Vagina (tissue), 2 donors: ENCODE data around the gene WDHD1. TPM values are rescaled to one million over a fixed set of nuclear protein-coding genes. Genes with fewer than 3 reads are reported as not detected.
"Not testable (repeated sequence)": the region's sequence is repeated elsewhere in the genome, so short reads cannot be mapped to it uniquely, and the experiment has no call there.

Experiments
- DNase-seq, 2 donors: peaks; one replicate each; pipeline ENCODE4 v3.0.0-alpha.2; 2017; ENCODE audit errors: extremely low spot score in 2 of 2
- H3K27ac ChIP-seq: fragments of 200-600 bp; sonication (generic); one replicate; pipeline ENCODE4 v1.5.1; 2019
- H3K27me3 ChIP-seq: fragments of 200-600 bp; sonication (generic); one replicate; pipeline ENCODE4 v1.5.1; 2019
- H3K36me3 ChIP-seq, 2 donors: fragments of 200-600 bp; sonication (generic); one replicate each; pipeline ENCODE4 v1.5.1; 2017 to 2019
- H3K4me1 ChIP-seq: fragments of 200-600 bp; sonication (generic); one replicate; pipeline ENCODE4 v1.5.1; 2019
- H3K4me3 ChIP-seq, 2 donors: fragments of 200-600 bp; sonication (generic); 1 replicate in 1 of 2; 2 replicates in 1 of 2; pipeline ENCODE4 v1.5.1; 2016 to 2019
- H3K9me3 ChIP-seq: fragments of 200-600 bp; sonication (generic); one replicate; pipeline ENCODE4 v1.5.1; 2019
- POLR2A ChIP-seq, 2 donors: fragments of 450-650 bp; IDR thresholded peaks; one replicate each; pipeline ENCODE4 v1.6.1; 2017; ENCODE audit warnings: antibody characterized with exemption in 2 of 2, mild to moderate bottlenecking in 2 of 2, moderate library complexity in 2 of 2
- POLR2AphosphoS5 ChIP-seq, 2 donors: sonication (generic); formaldehyde crosslinking; IDR thresholded peaks; one replicate each; pipeline ENCODE4 v1.9.0; 2017; ENCODE audit warnings: antibody characterized with exemption in 2 of 2, mild to moderate bottlenecking in 2 of 2, low read depth in 1 of 2; ENCODE audit not compliant: insufficient read depth in 1 of 2
- intact Hi-C: fragments of 100-400 bp; cut with DNase I; formaldehyde crosslinking; loops from one replicate; pipeline ENCODE4 v1.15.1; 2023
- total RNA-seq: library from RNA; depleted of rRNA; stranded (reverse); fragments of >200 nt; gene quantifications from one replicate; pipeline ENCODE4 v1.2.3, GENCODE V29; 2016
- TF ChIP-seq, protein P1 (sequence below), 3 experiments: fragments of 450-650 bp in 2 of 3; fragments of 200-600 bp in 1 of 3; sonication (generic) in 1 of 3; IDR thresholded peaks; one replicate each; pipeline ENCODE4 v1.5.1; 2017 to 2019; ENCODE audit warnings: antibody characterized with exemption in 3 of 3, mild to moderate bottlenecking in 2 of 3, moderate library complexity in 2 of 3

WDHD1 gene
- total RNA-seq, 1 donor from 2014 or later = 3.2 TPM

- Histone ChIP-seq H3K27me3 (no peaks in the 10 kb centered on the region), H3K36me3 (no peaks in the 10 kb centered on the region), H3K4me1 (peaks cover 7% of the 10 kb centered on the region), H3K9me3 (no peaks in the 10 kb centered on the region), H3K27ac (peak within 1 kb of the TSS; percentile 69), H3K4me3 (peak within 1 kb of the TSS; percentile 64 to 70)
- intact Hi-C loops = no loop called here
- TF ChIP-seq POLR2A (IDR thresholded peaks at IDR 0.05) = peak in 1 of 2 donors; percentile 56
- peak in 1 of 2 donors; percentile 55 for TF ChIP-seq POLR2AphosphoS5 (IDR thresholded peaks at IDR 0.05; ENCODE audit: insufficient read depth in 1 of 2, low read depth in 1 of 2)
- TF ChIP-seq, protein P1, sequence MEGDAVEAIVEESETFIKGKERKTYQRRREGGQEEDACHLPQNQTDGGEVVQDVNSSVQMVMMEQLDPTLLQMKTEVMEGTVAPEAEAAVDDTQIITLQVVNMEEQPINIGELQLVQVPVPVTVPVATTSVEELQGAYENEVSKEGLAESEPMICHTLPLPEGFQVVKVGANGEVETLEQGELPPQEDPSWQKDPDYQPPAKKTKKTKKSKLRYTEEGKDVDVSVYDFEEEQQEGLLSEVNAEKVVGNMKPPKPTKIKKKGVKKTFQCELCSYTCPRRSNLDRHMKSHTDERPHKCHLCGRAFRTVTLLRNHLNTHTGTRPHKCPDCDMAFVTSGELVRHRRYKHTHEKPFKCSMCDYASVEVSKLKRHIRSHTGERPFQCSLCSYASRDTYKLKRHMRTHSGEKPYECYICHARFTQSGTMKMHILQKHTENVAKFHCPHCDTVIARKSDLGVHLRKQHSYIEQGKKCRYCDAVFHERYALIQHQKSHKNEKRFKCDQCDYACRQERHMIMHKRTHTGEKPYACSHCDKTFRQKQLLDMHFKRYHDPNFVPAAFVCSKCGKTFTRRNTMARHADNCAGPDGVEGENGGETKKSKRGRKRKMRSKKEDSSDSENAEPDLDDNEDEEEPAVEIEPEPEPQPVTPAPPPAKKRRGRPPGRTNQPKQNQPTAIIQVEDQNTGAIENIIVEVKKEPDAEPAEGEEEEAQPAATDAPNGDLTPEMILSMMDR (IDR thresholded peaks at IDR 0.05) = no peak
- no peak for DNase-seq
These were observed 124.1 kb downstream of the WDHD1 start, which contains the start of gene GCH1 for GRCh38 chr14:54902521-54903420. Gene GCH1 (minus strand): TSS chr14:54902826. CDS start chr14:54902663, 163 bp downstream.

- intact Hi-C loops = no loop called here
- TF ChIP-seq POLR2AphosphoS5 (IDR thresholded peaks at IDR 0.05; ENCODE audit: insufficient read depth in 1 of 2, low read depth in 1 of 2) (peak; percentile 38 to 79), POLR2A (IDR thresholded peaks at IDR 0.05) (no peak)
- TF ChIP-seq, protein P1 (IDR thresholded peaks at IDR 0.05) = no peak
- Histone ChIP-seq H3K36me3 (no peaks in the 10 kb centered on the region), H3K4me3 (peak overlapping the region; percentile 64 to 70), H3K4me1 (peaks cover 7% of the 10 kb centered on the region), H3K9me3 (no peaks in the 10 kb centered on the region), H3K27ac (peak overlapping the region; percentile 69), H3K27me3 (no peaks in the 10 kb centered on the region)
- DNase-seq = no peak
These were observed 124.8 kb downstream of the WDHD1 start for GRCh38 chr14:54902143-54902520.

DNA sequence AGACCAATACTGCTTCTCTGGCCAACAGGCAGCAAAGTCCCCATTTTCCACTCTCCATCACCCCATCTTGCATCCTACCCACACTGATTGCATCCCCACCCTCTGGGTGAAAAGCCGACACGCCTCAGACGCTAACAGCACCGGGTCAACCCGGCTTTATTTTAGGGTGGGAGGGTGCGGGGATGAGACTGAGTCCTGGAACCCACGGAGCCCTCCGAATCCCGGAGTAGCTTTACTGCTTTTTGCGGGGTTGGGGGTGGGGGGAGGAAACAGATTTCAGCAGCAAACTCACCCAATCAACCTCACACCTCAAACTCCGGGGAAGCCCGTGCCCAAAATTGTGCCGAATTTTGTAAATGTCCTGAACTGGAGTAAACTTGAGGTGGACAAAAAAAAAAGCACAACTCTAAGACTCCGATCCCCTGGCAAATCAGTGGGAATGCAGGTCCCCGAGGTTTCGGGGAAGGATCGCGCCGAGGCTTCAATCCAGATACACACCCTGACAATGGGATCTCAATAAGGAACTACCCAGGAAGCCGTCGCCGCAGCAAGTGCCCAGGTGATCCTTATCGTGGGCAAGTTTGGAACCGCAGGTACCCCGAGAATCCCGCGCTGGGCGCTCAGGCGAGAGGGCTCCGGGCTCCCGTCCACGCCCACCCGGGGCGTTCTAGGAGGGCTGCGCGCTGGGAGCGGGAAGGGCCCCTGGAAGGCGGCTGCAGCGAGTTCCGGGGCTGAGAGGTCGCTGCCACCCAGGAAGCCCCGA lies 125.3 kb downstream of the WDHD1 start:
- Histone ChIP-seq H3K27ac (peak overlapping the region; percentile 69), H3K27me3 (no peaks in the 10 kb centered on the region), H3K9me3 (no peaks in the 10 kb centered on the region), H3K4me3 (peak overlapping the region; percentile 64 to 70), H3K36me3 (no peaks in the 10 kb centered on the region), H3K4me1 (peaks cover 7% of the 10 kb centered on the region)
- TF ChIP-seq POLR2AphosphoS5 (IDR thresholded peaks at IDR 0.05; ENCODE audit: insufficient read depth in 1 of 2, low read depth in 1 of 2) (no peak), POLR2A (IDR thresholded peaks at IDR 0.05) (no peak)
- TF ChIP-seq, protein P1 (IDR thresholded peaks at IDR 0.05) = no peak
- no peak for DNase-seq
- intact Hi-C loops = no loop called here

DNA sequence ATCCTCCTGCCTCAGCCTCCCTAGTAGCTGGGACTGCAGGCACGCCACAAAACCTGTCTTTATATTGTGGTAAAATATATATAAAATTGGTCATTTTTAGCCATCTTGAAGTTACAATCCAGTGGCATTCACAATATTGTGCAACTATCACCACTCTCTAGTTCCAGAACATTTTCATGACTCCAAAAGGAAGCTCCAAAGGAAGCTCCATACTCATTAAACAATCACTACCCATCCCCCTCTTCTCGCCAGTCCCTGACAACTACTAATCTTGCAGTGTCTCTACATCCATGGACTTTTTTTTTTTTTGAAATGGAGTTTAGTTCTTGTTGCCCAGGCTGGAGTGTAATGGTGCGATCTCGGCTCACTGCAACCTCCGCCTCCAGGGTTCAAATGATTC lies 127.3 kb downstream of the WDHD1 start:
- H3K4me3 ChIP-seq = no peak overlapping the region
- H3K27me3 ChIP-seq = no peaks in the 10 kb centered on the region
- H3K9me3 ChIP-seq = no peaks in the 10 kb centered on the region
- TF ChIP-seq POLR2A (IDR thresholded peaks at IDR 0.05) (no peak), POLR2AphosphoS5 (IDR thresholded peaks at IDR 0.05; ENCODE audit: insufficient read depth in 1 of 2, low read depth in 1 of 2) (no peak)
- TF ChIP-seq, protein P1 (IDR thresholded peaks at IDR 0.05) = no peak
- no peaks in the 10 kb centered on the region for H3K36me3 ChIP-seq
- no peak for DNase-seq
- H3K4me1 ChIP-seq = peaks cover 7% of the 10 kb centered on the region
- no peak overlapping the region for H3K27ac ChIP-seq
- intact Hi-C loops = no loop called here

- H3K36me3 ChIP-seq, H3K4me3 ChIP-seq, H3K27ac ChIP-seq, DNase-seq, H3K27me3 ChIP-seq, H3K4me1 ChIP-seq, intact Hi-C loops, H3K9me3 ChIP-seq: not testable (repeated sequence)
These were observed 128.9 kb downstream of the WDHD1 start for GRCh38 chr14:54897809-54898555.
